Ascending aorta (tissue), 2 donors: ENCODE results near the gene CNTNAP3B. TPM values are rescaled to one million over a fixed set of nuclear protein-coding genes. Genes with fewer than 3 reads are reported as not detected.
"Not testable (repeated sequence)": the region's sequence is repeated elsewhere in the genome, so short reads cannot be mapped to it uniquely, and the experiment has no call there.

Source experiments
- DNase-seq, 2 donors: peaks; one replicate each; pipeline ENCODE4 v3.0.0-alpha.2; 2019; ENCODE audit warnings: low spot score in 2 of 2
- H3K27ac ChIP-seq, 2 donors: fragments of 200-600 bp; sonication (generic); one replicate each; pipeline ENCODE4 v1.5.1; 2016 to 2017; ENCODE audit warnings: mild to moderate bottlenecking in 1 of 2
- H3K27me3 ChIP-seq: fragments of 200-600 bp; sonication (generic); one replicate; pipeline ENCODE4 v1.5.1; 2017
- H3K36me3 ChIP-seq, 2 donors: fragments of 200-600 bp; sonication (generic); one replicate each; pipeline ENCODE4 v1.5.1; 2016
- H3K4me1 ChIP-seq, 2 donors: fragments of 200-600 bp; sonication (generic); one replicate each; pipeline ENCODE4 v1.5.1; 2016 to 2017; ENCODE audit warnings: mild to moderate bottlenecking in 1 of 2
- H3K4me3 ChIP-seq, 2 donors: fragments of 200-600 bp; sonication (generic); one replicate each; pipeline ENCODE4 v1.5.1; 2016 to 2017; ENCODE audit warnings: mild to moderate bottlenecking in 1 of 2
- H3K9me3 ChIP-seq, 2 donors: fragments of 200-600 bp; sonication (generic); one replicate each; pipeline ENCODE4 v1.5.1; 2016
- intact Hi-C: fragments of 100-400 bp; cut with DNase I; formaldehyde crosslinking; loops from one replicate; pipeline ENCODE4 v1.15.1; 2023
- total RNA-seq: library from RNA; depleted of rRNA; stranded (reverse); fragments of >200 nt; gene quantifications from one replicate; pipeline ENCODE4 v1.1.0, GENCODE V29; 2016

Gene CNTNAP3B
- total RNA-seq, 1 donor from 2014 or later = 47.1 TPM

DNA sequence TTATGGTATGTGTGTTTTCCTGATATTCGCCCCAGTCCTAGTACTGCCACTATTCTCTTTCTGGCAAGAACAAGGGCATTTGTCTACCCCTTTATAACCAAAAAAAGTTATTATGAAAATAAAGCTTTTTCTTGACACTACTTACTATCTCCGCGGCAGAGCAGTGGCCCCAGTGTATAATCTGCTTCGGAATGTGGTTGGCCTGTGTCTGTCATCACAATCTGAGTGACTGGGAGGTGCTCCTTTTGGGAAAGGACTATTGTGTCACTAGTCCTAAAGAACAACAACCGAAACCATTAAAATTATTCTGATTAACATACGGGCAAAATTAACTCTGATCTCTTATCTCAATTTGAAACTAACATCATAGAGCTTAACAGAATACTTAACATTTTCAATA, 200.1 kb downstream of the CNTNAP3B start:
- H3K4me1 ChIP-seq, DNase-seq, H3K4me3 ChIP-seq, H3K9me3 ChIP-seq, H3K27me3 ChIP-seq, intact Hi-C loops, H3K27ac ChIP-seq, H3K36me3 ChIP-seq: not testable (repeated sequence)

DNA sequence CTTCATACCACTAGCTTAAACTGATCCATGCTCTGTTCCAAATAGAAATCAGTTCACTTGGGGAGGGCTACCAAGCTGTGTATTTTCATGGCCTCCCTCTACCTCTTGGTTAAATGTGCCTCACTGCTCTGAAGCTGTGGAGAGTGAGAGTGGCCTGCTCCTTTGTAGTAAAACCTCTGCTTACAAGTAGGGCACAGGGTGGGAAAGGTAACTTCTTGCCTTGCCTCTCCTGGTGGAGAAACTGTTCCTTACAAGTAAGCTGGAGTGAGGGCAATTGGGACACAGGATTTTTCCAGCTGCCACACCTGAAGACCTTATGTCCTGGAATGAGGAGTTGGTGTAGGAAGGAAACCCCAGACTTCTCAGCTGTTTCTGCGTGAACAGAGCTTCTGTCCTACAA, 211.9 kb downstream of the CNTNAP3B start:
- intact Hi-C loops, H3K4me3 ChIP-seq, H3K36me3 ChIP-seq, H3K27me3 ChIP-seq, H3K27ac ChIP-seq, DNase-seq, H3K9me3 ChIP-seq, H3K4me1 ChIP-seq: not testable (repeated sequence)

DNA sequence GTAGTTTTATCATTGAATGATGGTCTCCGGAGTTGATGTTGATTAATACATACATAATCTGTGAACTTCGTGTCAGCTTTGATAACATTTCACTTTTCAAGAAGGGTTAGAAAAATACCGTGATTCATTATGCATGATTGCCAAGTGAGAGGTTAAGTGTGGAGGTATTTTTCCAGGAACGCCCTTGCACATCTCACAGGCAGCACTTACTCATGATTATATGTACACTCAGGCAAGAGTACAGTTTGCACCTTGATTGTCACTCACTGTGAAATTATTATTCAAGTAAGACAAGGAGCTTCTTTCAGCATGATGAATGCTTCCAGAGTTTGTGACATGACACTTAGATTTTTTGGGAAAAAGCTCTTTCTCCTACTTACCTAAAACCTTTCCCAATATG, 223.7 kb downstream of the CNTNAP3B start:
- DNase-seq, H3K4me3 ChIP-seq, intact Hi-C loops, H3K36me3 ChIP-seq, H3K4me1 ChIP-seq, H3K27ac ChIP-seq, H3K27me3 ChIP-seq, H3K9me3 ChIP-seq: not testable (repeated sequence)

DNA sequence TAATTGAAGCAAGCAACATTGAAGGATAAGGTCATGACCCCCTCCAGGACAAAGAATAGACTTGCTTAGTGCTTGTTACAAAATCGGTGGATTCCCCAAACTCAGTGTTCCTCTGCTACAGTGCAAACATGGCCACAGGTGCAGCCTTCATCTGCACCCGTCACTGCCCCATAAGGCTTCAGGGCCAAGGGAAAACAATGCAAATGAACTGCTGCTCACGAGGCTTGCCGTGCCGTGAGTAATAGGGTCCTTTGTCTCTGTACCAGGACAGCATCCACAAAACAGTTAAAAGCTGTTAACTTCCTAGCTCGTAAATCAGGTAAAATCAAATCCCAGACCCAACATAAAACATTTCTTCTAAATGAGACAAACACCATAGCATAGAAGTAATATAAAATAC, 226.5 kb downstream of the CNTNAP3B start:
- H3K9me3 ChIP-seq, H3K27me3 ChIP-seq, H3K4me1 ChIP-seq, H3K4me3 ChIP-seq, H3K36me3 ChIP-seq, intact Hi-C loops, H3K27ac ChIP-seq, DNase-seq: not testable (repeated sequence)

DNA sequence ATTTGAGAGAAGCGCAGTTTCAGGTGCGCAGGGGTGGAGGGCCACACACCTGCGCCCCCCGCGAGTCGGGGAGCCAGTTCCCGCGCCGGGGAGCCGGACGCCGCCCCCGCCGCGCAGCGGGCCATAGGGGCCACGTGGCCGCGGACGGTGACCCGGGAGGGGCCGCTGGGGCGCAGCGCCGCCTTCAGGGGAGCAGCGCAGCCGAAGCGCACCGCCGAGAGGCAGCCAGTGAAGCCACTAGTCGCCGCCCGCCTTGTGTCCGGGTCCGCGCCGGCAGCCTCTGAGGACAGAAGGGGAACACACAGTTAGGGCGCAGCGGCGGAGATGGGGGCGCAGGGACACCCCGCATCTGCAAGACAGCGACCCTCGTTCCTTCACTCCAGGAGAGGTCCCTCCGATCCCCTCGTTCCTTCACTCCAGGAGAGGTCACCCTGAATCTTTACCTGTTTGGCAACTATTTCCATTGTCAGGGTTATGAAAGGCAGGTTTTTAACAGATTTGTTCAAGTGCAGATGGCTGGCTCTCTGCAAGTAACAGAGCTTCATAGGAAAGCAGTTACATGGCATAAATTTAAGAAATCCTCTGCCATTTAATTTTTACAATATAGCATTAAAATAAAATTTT, 230.4 kb downstream of the CNTNAP3B start:
- H3K36me3 ChIP-seq, H3K27ac ChIP-seq, H3K4me3 ChIP-seq, intact Hi-C loops, DNase-seq, H3K4me1 ChIP-seq, H3K9me3 ChIP-seq, H3K27me3 ChIP-seq: not testable (repeated sequence)

DNA sequence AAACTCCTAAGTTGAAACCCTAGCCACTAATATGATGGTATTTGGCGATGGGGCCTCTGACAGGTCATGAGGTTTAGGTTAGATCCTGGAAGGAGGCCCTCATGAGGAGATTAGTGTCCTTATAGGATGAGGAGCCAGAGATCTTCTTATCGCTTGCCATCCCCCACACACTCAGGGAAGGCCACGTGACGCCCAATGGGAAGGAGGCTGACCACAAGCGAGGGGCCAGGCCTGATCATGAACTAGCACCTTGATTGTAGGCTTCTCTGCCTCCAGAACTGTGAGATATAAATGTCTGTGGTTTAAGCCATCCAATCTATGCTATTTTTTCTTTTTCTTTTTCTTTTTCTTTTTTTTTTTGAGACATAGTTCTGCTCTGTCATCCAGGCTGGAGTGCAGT, 254.7 kb downstream of the CNTNAP3B start:
- H3K4me3 ChIP-seq, intact Hi-C loops, H3K27ac ChIP-seq, H3K4me1 ChIP-seq, H3K9me3 ChIP-seq, DNase-seq, H3K36me3 ChIP-seq, H3K27me3 ChIP-seq: not testable (repeated sequence)

DNA sequence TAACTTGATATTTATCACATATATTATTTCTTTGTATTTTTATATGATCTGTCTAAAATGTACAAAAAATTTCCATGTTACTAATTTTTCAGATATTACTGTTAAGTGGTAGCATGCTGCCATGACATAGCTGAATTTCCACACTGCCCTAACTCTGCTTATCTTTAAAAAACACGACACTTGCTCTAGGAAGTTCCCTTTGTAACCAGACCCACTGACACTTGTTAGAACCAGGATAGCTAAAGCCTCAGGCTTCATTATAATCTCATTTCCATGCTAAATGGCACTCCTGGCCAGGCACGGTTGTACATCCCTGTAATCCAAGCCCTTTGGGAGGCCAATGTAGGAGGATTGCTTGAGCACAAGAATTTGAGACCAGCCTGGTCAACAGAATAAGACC, 273.8 kb downstream of the CNTNAP3B start:
- H3K36me3 ChIP-seq, H3K4me3 ChIP-seq, H3K27me3 ChIP-seq, intact Hi-C loops, H3K4me1 ChIP-seq, H3K27ac ChIP-seq, H3K9me3 ChIP-seq, DNase-seq: not testable (repeated sequence)

DNA sequence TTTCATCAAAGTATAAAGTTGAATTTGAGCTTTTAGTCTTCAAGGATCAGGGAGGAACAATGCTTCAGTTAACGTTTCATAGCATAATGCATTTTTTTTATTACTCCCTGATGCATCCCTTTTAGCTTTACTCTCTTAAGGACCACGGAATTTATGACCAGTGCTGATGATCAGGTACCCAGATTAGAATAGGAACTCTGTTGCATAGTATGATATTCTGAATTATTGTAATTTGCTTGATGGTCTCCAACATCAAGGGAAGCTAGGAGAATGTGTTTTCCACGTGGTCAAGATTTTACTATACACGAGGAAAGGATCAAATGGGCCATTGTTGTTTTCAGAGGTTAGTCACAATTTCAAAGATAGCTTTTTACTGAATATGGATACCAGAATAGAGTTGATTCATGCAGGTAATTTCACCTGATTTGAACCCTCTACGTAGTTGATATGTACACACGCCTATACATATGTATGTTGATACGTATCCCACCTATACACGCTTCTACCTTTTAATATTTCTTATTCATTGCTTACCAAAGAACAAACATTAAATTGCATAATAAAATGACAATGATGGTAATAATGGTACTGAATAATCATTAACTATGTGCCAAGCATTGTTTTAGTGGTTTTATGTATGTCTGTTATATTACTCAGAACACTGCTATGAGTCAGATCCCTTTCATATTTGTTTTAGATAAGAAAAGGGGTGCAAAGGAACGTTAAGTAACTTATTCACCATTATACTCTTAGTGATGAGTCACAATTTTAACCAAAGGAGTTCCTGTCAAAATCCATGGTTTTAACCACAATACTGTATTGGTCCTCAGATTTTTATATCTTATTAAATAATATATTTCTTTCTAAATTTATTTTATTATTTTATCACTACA, 277.1 kb downstream of the CNTNAP3B start:
- intact Hi-C loops, H3K9me3 ChIP-seq, DNase-seq, H3K27me3 ChIP-seq, H3K4me3 ChIP-seq, H3K27ac ChIP-seq, H3K36me3 ChIP-seq, H3K4me1 ChIP-seq: not testable (repeated sequence)

DNA sequence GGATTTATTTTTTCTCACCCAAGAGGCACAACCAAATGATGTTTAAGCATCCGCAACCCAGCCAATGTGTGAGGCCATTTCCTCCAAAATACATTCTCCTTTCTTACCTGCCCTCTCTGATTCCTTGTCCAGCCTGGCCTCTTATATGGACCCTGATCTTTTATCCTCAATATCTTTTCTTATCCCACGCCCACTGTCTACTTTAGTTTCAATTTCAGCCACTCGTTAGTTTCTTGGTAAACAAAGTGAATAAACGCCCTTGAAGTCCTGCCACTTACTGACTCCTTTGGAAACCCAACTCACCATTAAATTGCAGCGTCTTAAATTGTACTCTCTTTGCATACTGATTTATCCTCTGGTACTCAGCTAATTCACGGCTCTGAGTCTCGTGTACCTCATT, 281.4 kb downstream of the CNTNAP3B start:
- H3K36me3 ChIP-seq, H3K9me3 ChIP-seq, H3K4me1 ChIP-seq, intact Hi-C loops, DNase-seq, H3K27me3 ChIP-seq, H3K4me3 ChIP-seq, H3K27ac ChIP-seq: not testable (repeated sequence)

Other genes with a start within 250 kb of the CNTNAP3B start
- gene SPATA31A6, start 54.2 kb upstream of the CNTNAP3B start, total RNA-seq = not detected